Activated T-cell treated with anti-CD3 and anti-CD28 coated beads for 4 hours (primary cell): ENCODE data around the gene ADAM22.

Source experiments
- DNase-seq: peaks from one replicate; pipeline ENCODE4 v3.0.0-alpha.2; 2020

The ADAM22 gene

DNA sequence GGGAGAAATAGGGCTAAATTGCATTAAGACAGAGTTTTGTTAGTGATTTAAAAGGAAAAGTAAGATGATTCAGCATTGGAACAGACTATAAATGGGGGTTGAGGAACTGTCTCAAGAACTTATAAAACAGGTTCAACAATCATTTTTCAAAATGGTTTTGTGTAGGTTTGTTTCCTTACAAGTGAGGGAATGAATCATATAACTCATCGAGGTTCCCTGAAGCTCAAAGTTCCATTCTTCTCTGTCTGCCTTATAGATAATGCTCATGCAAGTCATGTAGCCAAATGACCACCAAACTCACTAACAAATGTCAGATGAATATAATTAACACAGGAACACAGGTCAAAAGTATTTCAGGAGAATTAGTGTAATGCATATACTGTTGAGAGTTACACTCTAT, 27.7 kb downstream of the ADAM22 start:
- no peak for DNase-seq

DNA sequence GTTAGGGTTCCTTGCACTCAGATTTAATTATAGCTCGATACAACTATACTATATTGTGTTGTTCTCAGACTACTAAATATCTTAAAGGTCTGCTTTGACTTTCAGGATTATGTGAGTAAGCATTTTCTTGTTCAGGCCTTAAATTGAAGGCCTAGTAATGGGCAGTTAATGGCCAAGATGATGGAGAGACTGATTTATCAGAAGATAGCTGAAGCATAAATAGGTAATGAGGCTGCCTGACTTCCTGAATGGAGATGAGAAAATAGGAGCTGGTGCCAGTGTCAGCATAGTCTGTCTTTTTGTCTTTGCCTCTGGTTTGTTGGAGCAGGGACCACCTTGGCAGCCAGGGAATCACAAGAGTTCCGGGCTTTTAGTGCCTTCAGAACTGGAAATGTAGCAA, 32.2 kb downstream of the ADAM22 start:
- no peak for DNase-seq

DNA sequence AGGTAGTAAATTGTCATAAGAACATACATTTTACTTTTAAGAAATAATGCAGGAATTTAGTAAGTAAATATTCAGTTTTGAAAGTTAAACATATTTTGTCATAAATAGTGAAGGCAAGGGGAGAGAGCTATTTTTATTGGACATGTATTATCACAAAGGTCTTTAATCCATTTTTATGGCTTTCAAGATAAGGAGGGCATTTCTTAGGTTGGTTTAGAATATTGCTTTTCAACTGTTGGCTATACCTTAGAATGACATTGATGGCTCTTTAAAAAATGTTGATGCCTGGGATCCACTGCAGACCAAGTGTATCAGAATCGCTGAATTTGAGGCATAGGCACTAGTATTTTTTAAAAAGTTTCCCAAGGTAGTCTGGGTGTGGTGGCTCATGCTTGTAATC, 34.0 kb downstream of the ADAM22 start:
- no peak for DNase-seq

DNA sequence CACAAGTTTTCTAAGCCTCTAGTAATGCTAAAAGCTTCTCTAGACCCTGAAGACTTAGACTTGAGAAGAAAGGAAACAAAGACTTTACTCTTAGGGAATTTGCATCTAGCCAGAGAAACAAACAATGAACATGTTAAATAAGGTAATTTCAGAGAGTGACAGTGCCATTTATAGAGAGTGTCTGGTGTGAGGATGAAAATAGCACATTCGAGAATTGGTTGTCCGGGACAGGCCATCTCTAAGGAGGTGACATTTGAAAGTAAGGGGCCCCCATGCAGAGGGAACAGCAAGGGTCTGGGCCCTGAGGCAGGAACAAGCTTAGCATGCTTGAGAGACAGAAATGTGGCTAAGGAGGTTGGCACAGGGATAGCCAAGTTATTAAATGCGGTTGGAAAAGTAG, 48.1 kb downstream of the ADAM22 start:
- no peak for DNase-seq

DNA sequence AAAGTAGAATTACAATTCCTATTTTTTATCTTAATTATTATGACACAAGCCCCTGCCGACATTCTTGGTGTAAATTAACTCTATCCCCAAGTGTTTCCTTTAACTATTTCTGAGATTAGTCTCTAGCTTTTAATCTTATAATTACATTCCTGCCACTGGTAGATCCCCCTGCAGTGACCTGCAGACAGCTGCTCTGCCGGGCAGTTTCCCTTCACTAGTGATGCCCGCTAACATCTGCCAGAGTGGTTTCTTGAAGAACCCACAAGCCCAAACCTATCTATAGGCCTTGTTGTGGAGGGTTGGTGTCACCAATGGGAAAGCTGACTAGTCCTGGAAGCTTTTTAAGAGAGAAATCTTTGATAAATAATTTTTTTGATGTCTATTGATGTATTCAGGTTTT, 50.0 kb downstream of the ADAM22 start:
- DNase-seq = no peak

DNA sequence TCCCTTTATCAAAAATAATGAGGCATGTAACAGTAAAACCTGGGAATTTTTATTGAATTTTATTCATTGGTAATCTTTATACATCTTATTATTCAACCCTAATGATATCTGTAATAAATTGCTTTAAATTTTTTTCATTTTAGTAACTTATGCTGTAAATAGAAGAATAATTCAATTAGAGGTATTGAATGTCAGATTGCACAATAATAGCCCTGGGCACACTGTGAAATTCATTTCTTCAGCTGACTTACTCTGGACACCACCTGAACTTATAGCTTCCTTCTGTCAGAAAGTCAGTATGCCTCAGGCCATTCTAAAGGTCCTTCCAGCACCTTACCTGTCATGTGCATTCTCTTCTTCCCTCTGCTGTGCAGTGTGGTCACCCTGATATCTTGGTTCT, 59.2 kb downstream of the ADAM22 start:
- no peak for DNase-seq

DNA sequence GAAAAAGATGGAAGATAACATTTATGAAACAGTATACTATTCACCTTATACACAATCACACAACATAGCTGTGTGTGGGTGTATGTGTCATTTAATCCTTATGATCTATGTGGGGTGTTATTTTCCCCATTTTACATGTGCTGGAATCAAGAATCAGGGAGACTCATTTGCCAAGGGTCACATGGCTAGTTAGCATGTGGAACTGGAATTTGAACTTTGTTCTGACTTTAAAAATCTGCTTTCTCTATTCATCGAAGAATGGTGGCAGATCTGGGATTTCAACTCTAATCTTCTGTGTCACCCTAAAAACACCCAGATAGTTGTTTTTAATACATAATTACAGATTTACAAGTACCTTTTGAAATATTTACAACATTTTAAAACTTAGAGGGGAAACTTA, 65.2 kb downstream of the ADAM22 start:
- no peak for DNase-seq

DNA sequence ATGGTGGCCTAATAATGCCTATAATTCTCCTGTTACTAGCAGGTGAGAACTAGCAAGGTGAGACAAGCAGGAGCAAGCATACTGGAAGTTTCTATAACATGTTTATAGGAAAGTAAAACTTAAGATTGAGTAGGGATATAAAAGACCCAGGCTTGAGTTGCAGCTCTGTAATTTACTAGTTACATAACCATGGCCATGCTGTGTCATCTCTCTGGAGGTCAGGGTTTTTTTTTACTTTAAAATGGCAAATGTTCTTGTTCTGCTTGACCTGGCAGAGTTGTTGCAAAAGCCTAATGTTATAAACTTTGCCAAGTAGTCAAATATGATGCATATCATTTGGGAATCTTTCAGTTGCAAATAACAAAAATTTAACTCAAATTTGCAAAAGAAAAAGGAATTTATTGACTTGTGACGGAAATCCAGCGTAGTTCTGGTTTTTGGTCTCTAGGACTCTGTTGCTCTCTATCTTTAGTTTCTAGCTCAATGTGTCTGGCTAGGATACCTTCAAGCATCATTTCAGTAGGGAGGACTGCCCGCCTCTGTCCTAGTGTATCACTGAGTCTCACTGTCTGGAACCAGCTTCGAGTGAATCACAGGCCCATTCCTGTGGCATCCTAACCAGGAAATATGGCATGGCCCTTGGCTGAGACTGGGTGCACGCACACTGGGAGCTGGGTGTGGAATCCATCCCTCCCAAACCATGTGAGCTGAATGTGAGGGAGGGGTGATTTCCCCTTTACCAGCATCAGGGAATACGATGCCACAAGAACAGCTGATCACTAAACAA, 67.9 kb downstream of the ADAM22 start:
- DNase-seq = no peak

DNA sequence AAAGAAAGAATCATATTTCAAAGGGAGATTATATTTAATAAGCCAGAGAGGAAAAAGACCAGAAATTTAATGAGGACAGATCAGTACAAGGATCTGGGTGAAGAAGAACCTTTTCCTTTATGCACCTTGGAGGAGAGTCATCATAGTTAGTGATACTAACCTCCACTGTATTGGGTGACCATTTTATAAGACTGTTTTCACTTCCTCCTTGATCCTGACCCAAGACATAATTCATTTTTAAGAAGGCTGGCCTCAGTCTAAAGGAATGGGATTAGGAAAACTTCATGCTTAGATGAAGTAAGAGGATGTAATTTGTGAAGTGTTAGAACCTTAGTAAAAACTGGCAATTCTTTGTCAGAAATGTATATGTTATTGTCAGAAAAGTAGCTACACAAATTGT, 68.6 kb downstream of the ADAM22 start:
- no peak for DNase-seq

DNA sequence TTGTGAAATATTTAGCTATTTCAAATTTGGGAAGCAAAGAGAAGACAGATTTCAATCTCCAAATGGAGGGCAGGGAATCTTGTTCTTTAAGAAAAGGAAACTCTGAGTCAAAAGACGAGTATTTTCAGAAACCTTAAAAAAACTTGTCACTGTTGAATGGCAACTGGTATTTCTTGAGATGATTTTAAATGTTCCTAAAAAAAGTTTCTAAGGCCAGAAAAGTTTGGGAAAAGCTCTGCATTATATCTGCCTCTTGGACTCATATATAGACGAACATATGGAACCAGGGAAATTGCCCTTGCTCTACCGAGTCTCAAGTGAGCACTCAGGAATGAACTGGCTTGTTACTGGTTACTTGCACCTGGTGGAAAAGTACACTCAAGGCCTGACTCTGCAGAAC, 69.5 kb downstream of the ADAM22 start:
- no peak for DNase-seq

DNA sequence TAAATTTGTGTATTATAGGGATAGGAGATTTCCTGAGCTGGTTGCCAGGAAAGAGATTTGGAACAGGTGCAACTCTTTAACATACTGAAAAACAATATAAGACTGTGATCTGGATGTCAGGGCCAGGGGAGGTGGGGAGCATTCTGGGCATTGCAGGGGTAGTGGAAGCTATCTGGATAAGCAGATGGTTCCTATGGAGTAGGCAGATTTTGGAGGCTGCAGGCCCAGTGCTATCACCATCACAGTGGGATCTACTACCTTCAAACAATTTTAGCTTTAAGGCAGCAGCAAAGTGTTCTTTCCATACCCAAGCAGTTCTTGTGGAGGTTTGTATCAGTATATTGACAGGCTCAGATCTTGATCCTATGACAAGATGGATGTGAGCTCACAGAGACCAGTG, 71.1 kb downstream of the ADAM22 start:
- no peak for DNase-seq

DNA sequence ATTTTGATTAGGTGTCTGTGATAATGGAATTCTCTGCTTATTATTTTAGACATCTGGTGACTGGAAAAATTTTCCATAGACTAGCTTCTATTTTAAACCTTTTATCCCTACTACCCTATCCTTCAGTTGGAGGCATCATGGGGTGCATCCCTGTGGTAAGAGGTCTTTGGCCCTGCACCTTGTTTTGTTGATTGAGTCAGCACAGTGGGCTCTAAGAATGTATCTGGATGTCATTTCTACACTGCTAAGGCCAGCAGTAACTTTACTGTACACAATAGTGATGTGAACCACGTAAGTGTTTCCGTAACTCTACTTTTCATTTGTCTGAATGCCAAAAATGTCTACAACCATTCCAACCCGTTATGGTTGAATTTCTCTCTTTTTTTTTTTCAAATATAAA, 75.6 kb downstream of the ADAM22 start:
- DNase-seq = no peak

DNA sequence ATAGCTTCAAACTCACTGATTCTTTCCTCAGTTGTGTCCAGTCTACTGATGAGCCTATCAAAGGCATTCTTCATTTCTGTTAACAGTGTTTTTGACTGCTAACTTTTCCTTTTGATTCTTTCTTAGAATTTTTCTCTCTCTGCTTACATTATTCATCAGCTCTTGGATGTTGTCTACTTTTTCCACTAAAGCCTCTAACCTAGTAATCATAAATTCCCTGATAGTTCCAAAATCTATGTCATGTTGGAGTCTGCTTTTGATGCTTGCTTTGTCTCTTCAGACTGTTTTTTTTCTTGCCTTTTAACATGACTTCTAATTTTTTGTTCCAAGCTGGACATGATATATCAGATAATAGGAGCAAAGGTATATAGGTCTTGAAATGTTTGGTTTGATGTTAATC, 78.0 kb downstream of the ADAM22 start:
- DNase-seq = no peak

DNA sequence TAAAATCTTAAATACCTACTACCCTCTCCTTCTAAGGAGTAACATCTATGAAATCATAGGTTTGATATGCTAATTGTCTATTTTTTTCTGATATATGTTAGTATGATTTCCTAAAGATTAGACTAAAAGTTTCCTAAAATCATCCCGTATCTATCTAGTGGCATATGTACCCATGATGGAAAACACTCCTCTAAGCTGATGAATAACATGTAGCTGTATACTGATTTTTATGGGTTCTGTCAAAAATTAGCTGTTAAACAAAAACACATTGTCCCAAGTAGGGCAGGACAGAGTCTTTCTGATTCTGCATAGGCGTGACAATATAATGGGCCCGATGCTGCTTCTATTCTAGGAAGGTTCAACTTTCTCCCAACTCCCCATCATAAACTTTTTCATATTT, 79.9 kb downstream of the ADAM22 start:
- no peak for DNase-seq

DNA sequence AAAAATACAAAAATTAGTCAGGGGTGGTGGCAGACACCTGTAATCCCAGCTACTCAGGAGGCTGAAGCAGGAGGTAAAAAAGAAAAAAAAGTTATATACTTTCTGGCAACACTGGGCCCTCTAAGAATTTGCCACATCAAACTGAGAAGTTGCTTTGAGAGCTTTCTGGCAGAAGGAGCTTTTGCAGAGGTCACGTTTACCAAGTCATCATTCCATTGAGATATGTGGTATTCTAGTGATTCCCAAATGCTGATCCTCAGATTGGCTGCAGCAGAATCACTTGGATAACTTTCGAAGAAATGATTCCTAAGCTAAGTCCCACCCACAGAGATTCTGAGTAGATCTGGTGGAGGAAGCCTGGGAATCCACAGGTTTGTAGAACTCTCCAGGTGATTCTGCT, 80.5 kb downstream of the ADAM22 start:
- DNase-seq = no peak

DNA sequence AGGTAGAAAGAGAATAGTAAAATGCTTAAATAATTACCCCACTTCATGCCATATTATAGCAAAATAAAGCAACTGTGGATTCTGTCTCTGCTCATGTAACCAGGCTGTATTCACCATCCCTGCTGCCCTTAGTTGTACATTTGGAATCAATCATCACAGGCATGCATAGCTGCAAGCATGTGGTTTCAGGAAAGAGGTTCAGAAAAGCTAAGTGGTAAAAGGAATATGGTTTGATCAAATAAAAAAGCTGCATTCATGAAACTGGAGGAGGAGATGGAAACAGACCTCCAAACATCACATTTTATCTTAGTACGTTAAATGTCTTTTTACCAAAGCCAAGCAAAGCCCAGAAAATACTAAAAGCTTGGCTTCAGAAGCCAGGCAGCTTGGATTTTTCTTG, 81.3 kb downstream of the ADAM22 start:
- DNase-seq = no peak

DNA sequence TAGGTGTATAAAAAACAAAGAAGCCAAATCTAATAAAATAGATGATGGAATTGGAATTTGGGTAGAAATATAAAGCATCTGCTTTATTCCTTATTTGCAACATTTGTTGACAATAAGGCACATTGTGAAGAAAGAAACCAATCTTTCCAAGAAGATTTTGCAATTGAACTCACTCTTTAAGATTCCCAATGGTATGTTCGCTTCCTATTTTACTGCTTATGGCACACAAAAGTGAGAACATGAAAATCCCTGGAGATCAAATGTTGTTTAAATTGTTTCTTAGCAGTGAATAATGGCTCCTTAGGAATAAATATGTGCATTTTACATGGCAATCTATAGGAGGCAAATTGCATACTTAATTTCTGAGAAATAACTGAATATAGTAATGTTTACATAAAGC, 84.5 kb downstream of the ADAM22 start:
- DNase-seq = no peak

DNA sequence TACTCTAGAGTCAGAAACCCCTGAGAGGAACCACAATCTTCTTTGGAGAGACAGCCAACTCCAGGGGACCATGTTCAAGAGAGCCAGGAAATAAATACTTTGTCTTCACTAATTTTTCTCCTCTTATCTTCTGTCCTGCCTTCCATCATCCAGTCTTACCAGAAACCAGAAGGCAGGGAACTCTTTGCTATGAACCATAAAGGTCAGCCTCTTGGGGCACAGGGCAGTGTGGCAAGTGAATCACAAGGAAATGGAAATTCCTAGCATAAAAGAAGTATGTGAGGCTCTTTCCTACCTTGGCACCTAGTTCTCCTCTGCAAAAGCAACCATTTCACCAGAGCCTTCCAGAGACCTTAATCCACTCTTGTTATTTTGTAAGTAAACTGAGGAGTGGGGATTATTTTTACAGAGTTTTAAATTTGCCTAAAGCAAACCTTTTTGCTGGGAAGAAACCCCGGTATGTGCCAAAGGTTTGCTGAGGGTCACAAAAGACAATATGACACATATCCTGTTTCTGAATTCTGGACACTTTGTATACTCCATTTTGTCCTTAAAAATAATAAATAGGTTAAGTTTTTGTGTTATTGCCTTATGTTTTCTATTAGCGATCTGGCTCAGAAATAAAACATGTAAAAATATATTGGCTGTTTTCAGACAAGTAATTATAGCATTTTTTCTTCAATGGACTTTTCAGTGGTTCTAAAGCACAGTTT, 87.1 kb downstream of the ADAM22 start:
- DNase-seq = no peak

DNA sequence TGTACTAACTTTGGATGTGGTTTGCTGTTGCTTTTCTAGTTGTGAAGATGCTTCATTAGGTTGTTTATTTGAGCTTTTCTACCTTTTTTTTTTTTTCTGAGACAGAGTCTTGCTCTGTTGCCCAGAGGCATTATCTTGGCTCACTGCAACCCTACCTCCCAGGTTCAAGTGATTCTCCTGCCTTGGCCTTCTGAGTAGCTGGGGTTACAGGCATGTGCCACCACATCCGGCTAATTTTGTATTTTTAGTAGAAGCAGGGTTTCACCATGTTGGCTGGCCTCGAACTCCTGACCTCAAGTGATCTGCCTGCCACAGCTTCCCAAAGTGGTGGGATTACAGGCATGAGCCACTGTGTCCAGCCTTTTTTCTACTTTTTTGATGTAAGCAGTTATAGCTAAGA, 93.7 kb downstream of the ADAM22 start:
- no peak for DNase-seq

DNA sequence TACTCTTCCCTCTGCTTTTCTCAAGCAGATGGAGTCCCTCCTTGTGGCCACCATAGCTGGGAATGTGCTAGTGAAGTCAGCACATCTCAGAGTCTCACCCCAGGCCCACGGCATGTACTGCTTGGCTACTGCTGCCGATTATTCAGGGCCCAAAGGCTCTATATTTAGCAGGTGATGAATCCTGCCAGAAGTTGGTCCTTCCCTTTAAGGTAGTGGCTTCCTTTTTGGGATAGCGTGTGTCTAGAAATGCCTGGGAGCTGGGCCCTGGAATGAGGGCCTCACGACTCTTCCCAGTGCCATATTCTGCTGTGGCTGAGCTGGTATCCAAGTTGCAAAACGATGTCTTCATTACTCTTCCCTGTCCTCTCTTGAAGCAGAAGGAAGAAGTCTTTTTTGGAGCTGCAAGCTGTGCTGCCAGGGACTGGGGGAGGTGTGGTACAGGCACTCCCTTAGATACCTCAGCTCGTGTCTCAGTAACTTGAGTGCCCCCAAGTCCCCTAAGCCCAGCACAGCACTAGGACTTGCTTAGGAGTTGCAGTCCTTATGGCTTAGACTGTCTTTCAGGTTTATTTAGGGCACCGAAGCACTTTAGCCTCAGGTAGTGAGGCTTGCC, 100.1 kb downstream of the ADAM22 start:
- DNase-seq = no peak

DNA sequence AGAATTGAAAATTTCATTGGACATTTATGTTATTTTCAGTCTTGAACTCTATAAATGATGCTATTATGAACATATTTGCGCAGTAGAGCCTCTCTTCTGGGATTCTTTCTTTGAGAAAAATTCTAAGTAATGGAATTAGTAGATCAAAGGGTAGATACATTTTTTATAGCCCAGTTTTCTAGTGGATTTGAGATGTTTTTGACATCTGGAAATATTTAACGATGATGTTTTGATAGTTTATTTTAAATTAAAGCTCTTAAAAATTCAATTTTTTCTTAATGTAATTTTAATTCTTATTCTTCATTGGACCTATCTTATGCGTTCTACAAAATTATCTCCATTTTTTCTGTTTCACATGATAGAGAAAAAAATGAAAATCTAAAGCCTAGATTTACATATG, 103.0 kb downstream of the ADAM22 start:
- no peak for DNase-seq

DNA sequence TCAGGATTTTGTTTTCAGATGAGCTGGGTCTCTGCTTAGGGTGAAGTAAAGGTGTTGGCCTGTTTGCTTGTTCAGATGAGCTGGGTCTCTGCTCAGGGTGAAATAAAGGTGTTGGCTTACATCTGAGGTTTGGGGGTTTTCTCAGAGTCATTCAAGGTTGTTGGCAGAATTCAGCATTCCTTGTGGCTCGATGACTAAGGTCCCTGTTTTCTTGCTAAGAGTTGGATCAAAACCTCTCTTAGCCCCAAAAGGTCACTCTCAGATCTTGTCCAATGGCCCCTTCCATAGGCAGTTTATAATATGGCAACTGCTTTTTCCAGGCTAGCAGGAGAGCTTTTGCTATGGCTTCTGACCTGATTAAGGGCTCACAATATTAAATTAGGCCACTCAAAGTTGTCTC, 106.6 kb downstream of the ADAM22 start:
- no peak for DNase-seq

DNA sequence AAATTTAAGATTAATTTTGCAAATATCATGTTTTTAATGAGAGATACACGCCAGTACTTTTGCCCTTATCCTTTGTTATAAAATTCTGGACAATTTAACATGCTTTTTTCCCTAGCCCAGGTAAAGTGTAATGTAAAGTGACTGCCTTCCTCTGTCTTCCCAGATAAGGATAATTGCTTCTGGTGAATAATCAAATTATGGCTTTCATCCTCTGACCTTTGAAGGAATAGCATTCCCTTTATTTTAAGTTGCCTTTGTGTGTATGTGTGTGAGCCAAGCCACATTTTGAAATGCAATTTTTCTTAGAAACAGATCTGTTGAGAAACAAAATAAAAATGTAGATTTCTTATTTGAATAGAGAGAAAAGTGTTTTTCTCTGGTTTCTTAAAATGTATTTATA, 107.5 kb downstream of the ADAM22 start:
- no peak for DNase-seq

DNA sequence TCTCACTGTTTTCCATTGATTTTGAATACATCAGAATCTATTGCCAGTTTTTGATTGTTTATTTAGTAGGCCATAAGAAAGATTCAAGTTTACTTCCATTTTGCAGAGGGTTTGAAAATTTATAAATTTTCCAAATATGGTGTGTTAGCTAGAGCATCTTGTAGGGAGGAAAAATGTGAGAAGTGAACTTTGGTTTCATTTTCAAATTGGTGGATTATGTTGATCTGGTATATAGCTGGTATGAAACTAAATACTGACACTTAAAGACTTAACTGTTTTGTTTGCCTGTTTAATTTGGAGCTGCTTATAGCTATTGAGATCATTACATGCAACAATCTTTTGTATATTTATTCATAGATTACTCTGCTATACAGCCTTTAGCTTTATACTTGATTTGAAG, 108.1 kb downstream of the ADAM22 start:
- DNase-seq = no peak

DNA sequence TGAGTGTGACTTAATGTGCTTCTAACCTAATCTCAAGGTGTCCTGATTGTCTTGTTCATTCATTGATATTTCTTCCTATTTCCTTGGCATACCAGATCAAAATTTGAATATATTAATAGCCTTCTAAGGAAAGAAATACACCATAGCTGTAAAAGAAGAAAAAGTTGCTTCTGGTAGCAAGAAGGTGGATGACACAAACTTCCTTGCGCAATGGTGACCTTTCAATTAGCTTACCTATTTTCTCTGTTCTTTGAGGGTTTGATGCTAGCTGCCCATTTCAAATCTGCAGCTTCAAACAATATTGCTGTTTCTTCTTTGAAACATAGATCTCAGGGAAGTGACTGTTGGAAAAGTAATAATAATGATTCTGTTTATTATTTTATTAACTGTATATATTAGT, 108.8 kb downstream of the ADAM22 start:
- no peak for DNase-seq
